SH-SY5Y (cell line): ENCODE measurements around the gene FAM78A.

ENCODE experiments used
- GATA2 ChIP-seq: IDR thresholded peaks from 2 replicates; pipeline ENCODE4 v1.6.1; 2011; ENCODE audit warnings: mild to moderate bottlenecking, low read depth, low read length
- GATA3 ChIP-seq: IDR thresholded peaks from 2 replicates; pipeline ENCODE4 v1.6.1; 2011; ENCODE audit warnings: low read depth, mild to moderate bottlenecking, low read length, moderate library complexity

GRCh38 chr9:131312822-131313770, 36.8 kb upstream of the FAM78A start:
- TF ChIP-seq GATA3: no peak
- TF ChIP-seq GATA2: no peak
